ENCODE measurements around the gene PI4KA. TPM values are rescaled to one million over a fixed set of nuclear protein-coding genes. Genes with fewer than 3 reads are reported as not detected.

Gene PI4KA
- polyA plus RNA-seq, 1 of the 3 experiments (the other 2 are of a cell fraction) = 30.0 TPM

DNA sequence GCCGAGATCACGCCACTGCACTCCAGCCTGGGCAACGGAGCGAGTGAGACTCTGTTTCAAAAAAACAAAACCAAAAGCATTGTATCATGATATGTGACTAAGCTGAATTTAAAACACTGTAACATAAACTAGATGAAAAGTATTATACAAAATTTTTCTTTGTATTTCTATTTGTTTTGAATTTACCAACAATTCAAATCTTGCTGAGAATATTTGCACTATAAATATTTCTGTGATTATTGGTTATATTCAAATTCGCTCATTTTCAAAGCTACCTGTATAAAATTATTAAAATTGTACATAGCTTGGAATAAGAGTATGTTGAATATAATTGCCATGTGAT lies 186.6 kb downstream of the PI4KA start:
- no peaks in the 10 kb centered on the region for H3K36me3 ChIP-seq (replicated peaks in 1 of 2; ENCODE audit: control insufficient read depth in 1 of 2, insufficient read depth in 2 of 2, low read length in 1 of 2)
- no peak overlapping the region for H3K4me2 ChIP-seq
- no peaks in the 10 kb centered on the region for H3K9me3 ChIP-seq
- no peaks in the 10 kb centered on the region for H4K20me1 ChIP-seq (ENCODE audit: insufficient read depth)
- peaks cover 3% of the 10 kb centered on the region for H3F3A ChIP-seq (replicated peaks; ENCODE audit: insufficient read depth)
- CTCF ChIA-PET = interaction anchor here (0.6 to 1.2 kb wide), 2 partner anchors 101 to 253 kb away, joined by 3 read pairs; no protein-coding TSS in a partner anchor
- H2AFZ ChIP-seq (ENCODE audit: low read depth) = no peak overlapping the region
- DNase-seq = no peak
- WGBS (ENCODE audit: low lambda C conversion rate) = 89% methylated on average over 5 of the region's 5 CpGs
- H3K79me2 ChIP-seq (ENCODE audit: insufficient read depth) = no peaks in the 10 kb centered on the region
- no peaks in the 10 kb centered on the region for H3K4me1 ChIP-seq (ENCODE audit: control insufficient read depth in 1 of 2, insufficient read depth in 2 of 2, low read depth in 1 of 2, low read length in 1 of 2)
- no peak overlapping the region for H3K4me3 ChIP-seq (ENCODE audit: low read depth in 2 of 2, low read length in 1 of 2)
- no peak overlapping the region for H3K9ac ChIP-seq
- TF ChIP-seq USF2 (IDR thresholded peaks at IDR 0.05; ENCODE audit: borderline replicate concordance, low read depth, low read length) = no peak
- TF ChIP-seq, protein P1, sequence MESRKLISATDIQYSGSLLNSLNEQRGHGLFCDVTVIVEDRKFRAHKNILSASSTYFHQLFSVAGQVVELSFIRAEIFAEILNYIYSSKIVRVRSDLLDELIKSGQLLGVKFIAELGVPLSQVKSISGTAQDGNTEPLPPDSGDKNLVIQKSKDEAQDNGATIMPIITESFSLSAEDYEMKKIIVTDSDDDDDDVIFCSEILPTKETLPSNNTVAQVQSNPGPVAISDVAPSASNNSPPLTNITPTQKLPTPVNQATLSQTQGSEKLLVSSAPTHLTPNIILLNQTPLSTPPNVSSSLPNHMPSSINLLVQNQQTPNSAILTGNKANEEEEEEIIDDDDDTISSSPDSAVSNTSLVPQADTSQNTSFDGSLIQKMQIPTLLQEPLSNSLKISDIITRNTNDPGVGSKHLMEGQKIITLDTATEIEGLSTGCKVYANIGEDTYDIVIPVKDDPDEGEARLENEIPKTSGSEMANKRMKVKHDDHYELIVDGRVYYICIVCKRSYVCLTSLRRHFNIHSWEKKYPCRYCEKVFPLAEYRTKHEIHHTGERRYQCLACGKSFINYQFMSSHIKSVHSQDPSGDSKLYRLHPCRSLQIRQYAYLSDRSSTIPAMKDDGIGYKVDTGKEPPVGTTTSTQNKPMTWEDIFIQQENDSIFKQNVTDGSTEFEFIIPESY (IDR thresholded peaks at IDR 0.05; ENCODE audit: borderline replicate concordance, low read depth) = no peak
- TF ChIP-seq GATA2 (CRISPR knock-in tag; IDR thresholded peaks at IDR 0.05) = no peak
- TF ChIP-seq MXI1 (IDR thresholded peaks at IDR 0.05; ENCODE audit: low read depth, low read length) = no peak
- TF ChIP-seq NFIC (IDR thresholded peaks at IDR 0.05; ENCODE audit: borderline replicate concordance) = no peak
- no peak for TF ChIP-seq SMC3 (IDR thresholded peaks at IDR 0.05; ENCODE audit: low read depth, low read length)
- TF ChIP-seq RAD21 (IDR thresholded peaks at IDR 0.05; ENCODE audit: low read length) = no peak
- TF ChIP-seq JUND (IDR thresholded peaks at IDR 0.05) = no peak
- no peak for TF ChIP-seq RCOR1 (IDR thresholded peaks at IDR 0.05; ENCODE audit: low read length)
- no peak for TF ChIP-seq GABPA (IDR thresholded peaks at IDR 0.05; ENCODE audit: low read depth)
- TF ChIP-seq FOXM1 (IDR thresholded peaks at IDR 0.05; ENCODE audit: low read depth) = no peak
- no peak for TF ChIP-seq POLR2AphosphoS5 (IDR thresholded peaks at IDR 0.05; ENCODE audit: low read depth, low read length)
- no peak for TF ChIP-seq RFX5 (IDR thresholded peaks at IDR 0.05; ENCODE audit: low read length)
- no peak overlapping the region for H3K27ac ChIP-seq (ENCODE audit: low read depth in 2 of 2, low read length in 1 of 2)
- no peaks in the 10 kb centered on the region for H3K27me3 ChIP-seq (ENCODE audit: insufficient read depth)
- POLR2A ChIA-PET = no interaction called here
- no peaks in the 10 kb centered on the region for H3K9me2 ChIP-seq

- Histone ChIP-seq H3K9ac (no peak overlapping the region), H3K9me3 (no peaks in the 10 kb centered on the region), H3K9me2 (no peaks in the 10 kb centered on the region), H3F3A (replicated peaks; ENCODE audit: insufficient read depth) (peaks cover 3% of the 10 kb centered on the region), H3K4me3 (ENCODE audit: low read depth in 2 of 2, low read length in 1 of 2) (no peak overlapping the region), H3K4me2 (no peak overlapping the region), H3K4me1 (ENCODE audit: control insufficient read depth in 1 of 2, insufficient read depth in 2 of 2, low read depth in 1 of 2, low read length in 1 of 2) (no peaks in the 10 kb centered on the region), H3K27me3 (ENCODE audit: insufficient read depth) (no peaks in the 10 kb centered on the region), H3K27ac (ENCODE audit: low read depth in 2 of 2, low read length in 1 of 2) (no peak overlapping the region), H3K36me3 (replicated peaks in 1 of 2; ENCODE audit: control insufficient read depth in 1 of 2, insufficient read depth in 2 of 2, low read length in 1 of 2) (no peaks in the 10 kb centered on the region), H4K20me1 (ENCODE audit: insufficient read depth) (no peaks in the 10 kb centered on the region), H2AFZ (ENCODE audit: low read depth) (no peak overlapping the region), H3K79me2 (ENCODE audit: insufficient read depth) (no peaks in the 10 kb centered on the region)
- no peak for DNase-seq
- WGBS (ENCODE audit: low lambda C conversion rate) = 69% methylated on average over 6 of the region's 6 CpGs
- CTCF ChIA-PET = interaction anchor here (1.2 kb wide), 1 partner anchor 100 kb away, joined by 3 read pairs; no protein-coding TSS in a partner anchor
- TF ChIP-seq EZH2phosphoT487 (IDR thresholded peaks at IDR 0.05; ENCODE audit: borderline replicate concordance, low read depth) (no peak), IRF3 (IDR thresholded peaks at IDR 0.05; ENCODE audit: low read depth, low read length) (no peak), CHD2 (IDR thresholded peaks at IDR 0.05; ENCODE audit: low read length, partially characterized antibody) (no peak), RFX5 (IDR thresholded peaks at IDR 0.05; ENCODE audit: low read length) (no peak), USF2 (IDR thresholded peaks at IDR 0.05; ENCODE audit: borderline replicate concordance, low read depth, low read length) (no peak), MXI1 (IDR thresholded peaks at IDR 0.05; ENCODE audit: low read depth, low read length) (no peak), FOXJ3 (CRISPR knock-in tag; IDR thresholded peaks at IDR 0.05) (no peak), JUND (IDR thresholded peaks at IDR 0.05) (no peak), YY1 (IDR thresholded peaks at IDR 0.05; ENCODE audit: low read depth) (no peak), RAD21 (IDR thresholded peaks at IDR 0.05; ENCODE audit: low read length) (no peak), POLR2AphosphoS5 (IDR thresholded peaks at IDR 0.05; ENCODE audit: low read depth, low read length) (no peak), RXRA (IDR thresholded peaks at IDR 0.05; ENCODE audit: borderline replicate concordance, low read depth) (no peak), SIN3A (IDR thresholded peaks at IDR 0.05; ENCODE audit: borderline replicate concordance, low read depth, low read length) (no peak), GATA2 (CRISPR knock-in tag; IDR thresholded peaks at IDR 0.05) (no peak), RCOR1 (IDR thresholded peaks at IDR 0.05; ENCODE audit: low read length) (no peak)
- POLR2A ChIA-PET = no interaction called here
Observed at GRCh38 chr22:20671409-20672081, 187.1 kb downstream of the PI4KA start.

All from SK-N-SH (cell line).